Measurements from ENCODE around the gene ADAM30.

- no peak for TF ChIP-seq CTCF (conservative IDR thresholded peaks at IDR 0.05)
- TF ChIP-seq ZFX (IDR thresholded peaks at IDR 0.05) = no peak
Observed at GRCh38 chr1:119862276-119862675, 34.0 kb downstream of the ADAM30 start.
